ENCODE results near the gene SELL.

DNA sequence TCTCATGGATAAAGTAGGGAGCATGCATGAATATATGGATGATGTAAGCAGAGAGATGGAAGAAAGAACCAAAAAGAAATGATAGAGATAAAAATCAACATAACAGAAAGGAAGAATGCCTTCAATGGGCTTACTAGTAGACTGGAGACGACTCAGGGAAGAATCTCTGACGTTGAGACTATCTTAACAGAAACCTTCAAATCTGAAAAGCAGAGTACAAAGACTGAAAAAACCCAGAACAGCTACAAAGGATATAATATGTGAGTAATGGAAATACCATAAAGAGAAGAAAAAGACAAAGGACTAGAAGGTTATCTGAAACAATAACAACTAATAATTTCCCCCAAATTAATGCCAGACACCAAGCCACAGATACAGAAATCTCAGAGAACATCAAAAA, 63.2 kb downstream of the SELL start:
- TF ChIP-seq POLR2A (IDR thresholded peaks at IDR 0.05; ENCODE audit: low read depth, low read length) (no peak), ZBTB33 (IDR thresholded peaks at IDR 0.05) (no peak), NR2F1 (conservative IDR thresholded peaks at IDR 0.05) (no peak), POLR2AphosphoS5 (IDR thresholded peaks at IDR 0.05; ENCODE audit: low read length) (no peak), FOXK2 (IDR thresholded peaks at IDR 0.05) (no peak), EZH2 (IDR thresholded peaks at IDR 0.05; ENCODE audit: borderline replicate concordance, control insufficient read depth, low read depth, low read length) (no peak), HCFC1 (IDR thresholded peaks at IDR 0.05; ENCODE audit: low read length) (no peak), RAD21 (IDR thresholded peaks at IDR 0.05; ENCODE audit: insufficient read depth, low read depth, low read length) (no peak), TCF3 (IDR thresholded peaks at IDR 0.05; ENCODE audit: borderline replicate concordance, insufficient read depth, low read depth, low read length) (no peak), EP300 (IDR thresholded peaks at IDR 0.05; ENCODE audit: borderline replicate concordance in 1 of 2, control insufficient read depth in 1 of 2, low read depth in 2 of 2, low read length in 2 of 2) (no peak), ZNF24 (IDR thresholded peaks at IDR 0.05) (no peak)
- TF ChIP-seq, protein P1, sequence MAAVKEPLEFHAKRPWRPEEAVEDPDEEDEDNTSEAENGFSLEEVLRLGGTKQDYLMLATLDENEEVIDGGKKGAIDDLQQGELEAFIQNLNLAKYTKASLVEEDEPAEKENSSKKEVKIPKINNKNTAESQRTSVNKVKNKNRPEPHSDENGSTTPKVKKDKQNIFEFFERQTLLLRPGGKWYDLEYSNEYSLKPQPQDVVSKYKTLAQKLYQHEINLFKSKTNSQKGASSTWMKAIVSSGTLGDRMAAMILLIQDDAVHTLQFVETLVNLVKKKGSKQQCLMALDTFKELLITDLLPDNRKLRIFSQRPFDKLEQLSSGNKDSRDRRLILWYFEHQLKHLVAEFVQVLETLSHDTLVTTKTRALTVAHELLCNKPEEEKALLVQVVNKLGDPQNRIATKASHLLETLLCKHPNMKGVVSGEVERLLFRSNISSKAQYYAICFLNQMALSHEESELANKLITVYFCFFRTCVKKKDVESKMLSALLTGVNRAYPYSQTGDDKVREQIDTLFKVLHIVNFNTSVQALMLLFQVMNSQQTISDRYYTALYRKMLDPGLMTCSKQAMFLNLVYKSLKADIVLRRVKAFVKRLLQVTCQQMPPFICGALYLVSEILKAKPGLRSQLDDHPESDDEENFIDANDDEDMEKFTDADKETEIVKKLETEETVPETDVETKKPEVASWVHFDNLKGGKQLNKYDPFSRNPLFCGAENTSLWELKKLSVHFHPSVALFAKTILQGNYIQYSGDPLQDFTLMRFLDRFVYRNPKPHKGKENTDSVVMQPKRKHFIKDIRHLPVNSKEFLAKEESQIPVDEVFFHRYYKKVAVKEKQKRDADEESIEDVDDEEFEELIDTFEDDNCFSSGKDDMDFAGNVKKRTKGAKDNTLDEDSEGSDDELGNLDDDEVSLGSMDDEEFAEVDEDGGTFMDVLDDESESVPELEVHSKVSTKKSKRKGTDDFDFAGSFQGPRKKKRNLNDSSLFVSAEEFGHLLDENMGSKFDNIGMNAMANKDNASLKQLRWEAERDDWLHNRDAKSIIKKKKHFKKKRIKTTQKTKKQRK (IDR thresholded peaks at IDR 0.05; ENCODE audit: low read depth, low read length) = no peak
- TF ChIP-seq, protein P2, sequence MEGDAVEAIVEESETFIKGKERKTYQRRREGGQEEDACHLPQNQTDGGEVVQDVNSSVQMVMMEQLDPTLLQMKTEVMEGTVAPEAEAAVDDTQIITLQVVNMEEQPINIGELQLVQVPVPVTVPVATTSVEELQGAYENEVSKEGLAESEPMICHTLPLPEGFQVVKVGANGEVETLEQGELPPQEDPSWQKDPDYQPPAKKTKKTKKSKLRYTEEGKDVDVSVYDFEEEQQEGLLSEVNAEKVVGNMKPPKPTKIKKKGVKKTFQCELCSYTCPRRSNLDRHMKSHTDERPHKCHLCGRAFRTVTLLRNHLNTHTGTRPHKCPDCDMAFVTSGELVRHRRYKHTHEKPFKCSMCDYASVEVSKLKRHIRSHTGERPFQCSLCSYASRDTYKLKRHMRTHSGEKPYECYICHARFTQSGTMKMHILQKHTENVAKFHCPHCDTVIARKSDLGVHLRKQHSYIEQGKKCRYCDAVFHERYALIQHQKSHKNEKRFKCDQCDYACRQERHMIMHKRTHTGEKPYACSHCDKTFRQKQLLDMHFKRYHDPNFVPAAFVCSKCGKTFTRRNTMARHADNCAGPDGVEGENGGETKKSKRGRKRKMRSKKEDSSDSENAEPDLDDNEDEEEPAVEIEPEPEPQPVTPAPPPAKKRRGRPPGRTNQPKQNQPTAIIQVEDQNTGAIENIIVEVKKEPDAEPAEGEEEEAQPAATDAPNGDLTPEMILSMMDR (IDR thresholded peaks at IDR 0.05 in 2 of 3, conservative IDR thresholded peaks at IDR 0.05 in 1 of 3; ENCODE audit: control insufficient read depth in 2 of 3, extremely low read depth in 1 of 3, insufficient read depth in 1 of 3, low read depth in 3 of 3, low read length in 3 of 3) = no peak

All from GM12878 (cell line).